Panc1 (cell line): ENCODE data around the gene PNN. TPM values are rescaled to one million over a fixed set of nuclear protein-coding genes. Genes with fewer than 3 reads are reported as not detected.

Source experiments
- ATAC-seq: fragments of 200-7000 bp; cut with Tn5 transposase; 2 replicates; pipeline ENCODE4 v1.9.1; 2020; ENCODE audit warnings: mild to moderate bottlenecking, moderate library complexity
- BruUV-seq: library from RNA; stranded (reverse); fragments of 400-500 nt; replicated peaks from 2 replicates; lab custom pipeline; 2021; lab: Mats Ljungman, UMichigan
- CTCF ChIA-PET: fragments of 300-600 bp; sonication (Branson Sonifier 250); formaldehyde crosslinking; loops from one replicate; lab custom pipeline; 2022; ENCODE audit warnings: antibody characterized with exemption; lab: Charles Lee
- POLR2A ChIA-PET: fragments of 300-600 bp; sonication (Branson Sonifier 250); formaldehyde crosslinking; loops from one replicate; lab custom pipeline; 2022; ENCODE audit warnings: antibody characterized with exemption; lab: Charles Lee
- DNase-seq: peaks from one replicate; pipeline ENCODE4 v3.0.0-alpha.2; 2010; ENCODE audit warnings: low read depth, low spot score
- H3K27ac ChIP-seq: 2 replicates; pipeline ENCODE4 v1.5.1; 2011; ENCODE audit warnings: mild to moderate bottlenecking, low read length, inconsistent platforms
- H3K27me3 ChIP-seq: fragments of 200-500 bp; sonication (Bioruptor generic); 2 replicates; pipeline ENCODE4 v1.6.0; 2014; ENCODE audit warnings: low read length, inconsistent platforms; ENCODE audit not compliant: control insufficient read depth, insufficient read depth
- H3K36me3 ChIP-seq: fragments of 200-500 bp; sonication (Bioruptor generic); 2 replicates; pipeline ENCODE4 v1.5.1; 2014; ENCODE audit warnings: inconsistent platforms, mild to moderate bottlenecking, low read length, moderate library complexity; ENCODE audit not compliant: control insufficient read depth, insufficient read depth
- H3K4me1 ChIP-seq: 2 replicates; pipeline ENCODE4 v1.5.1; 2011; ENCODE audit warnings: inconsistent platforms, mild to moderate bottlenecking, low read length, moderate library complexity; ENCODE audit not compliant: control insufficient read depth, insufficient read depth
- H3K4me3 ChIP-seq, 2 experiments: 2 replicates each; pipeline ENCODE4 v1.5.1; 2011 to 2012; ENCODE audit warnings: low read depth in 2 of 2, low read length in 2 of 2, mild to moderate bottlenecking in 2 of 2, inconsistent platforms in 1 of 2, moderate library complexity in 1 of 2
- H3K9me3 ChIP-seq: fragments of 200-500 bp; sonication (Bioruptor generic); 2 replicates; pipeline ENCODE4 v1.5.1; 2014; ENCODE audit warnings: low read depth, mild to moderate bottlenecking, inconsistent platforms, low read length, moderate library complexity; ENCODE audit not compliant: control insufficient read depth, insufficient read depth
- POLR2AphosphoS5 ChIP-seq: IDR thresholded peaks from 2 replicates; pipeline ENCODE4 v1.6.1; 2012; ENCODE audit warnings: mild to moderate bottlenecking, low read depth, low read length, moderate library complexity
- SIN3A ChIP-seq: IDR thresholded peaks from 2 replicates; pipeline ENCODE4 v1.6.1; 2012; ENCODE audit warnings: low read depth, mild to moderate bottlenecking, low read length, moderate library complexity, borderline replicate concordance; ENCODE audit not compliant: insufficient read depth
- TCF7L2 ChIP-seq: IDR thresholded peaks from 2 replicates; pipeline ENCODE4 v1.6.1; 2011; ENCODE audit warnings: mild to moderate bottlenecking, low read depth, low read length, inconsistent platforms
- in situ Hi-C: cut with HindIII; loops from 2 replicates; pipeline ENCODE4 v1.10.0; 2016; ENCODE audit warnings: low sequenced_read_pairs, low pct_unique_long_range_greater_than_20kb
- intact Hi-C: fragments of 100-400 bp; cut with micrococcal nuclease; formaldehyde crosslinking; loops from one replicate; pipeline ENCODE4 v1.10.0; 2022; ENCODE audit not compliant: unreplicated experiment
- total RNA-seq: library from RNA; stranded (reverse); gene quantifications from one replicate; pipeline ENCODE4 v1.2.1, GENCODE V29; 2021; ENCODE audit not compliant: unreplicated experiment
- TF ChIP-seq, protein P1 (sequence below): fragments of 450-650 bp; IDR thresholded peaks from 2 replicates; pipeline ENCODE4 v1.5.1; 2017; ENCODE audit warnings: mild to moderate bottlenecking
- TF ChIP-seq, protein P2 (sequence below), 2 experiments: IDR thresholded peaks; 2 replicates each; pipeline ENCODE4 v1.6.1; 2011 to 2012; ENCODE audit warnings: low read depth in 2 of 2, control low read depth in 1 of 2, low read length in 1 of 2, mild to moderate bottlenecking in 1 of 2, moderate library complexity in 1 of 2; ENCODE audit not compliant: insufficient read depth in 1 of 2

PNN gene
- total RNA-seq, 1 experiment from 2014 or later, result 55.4 TPM

DNA sequence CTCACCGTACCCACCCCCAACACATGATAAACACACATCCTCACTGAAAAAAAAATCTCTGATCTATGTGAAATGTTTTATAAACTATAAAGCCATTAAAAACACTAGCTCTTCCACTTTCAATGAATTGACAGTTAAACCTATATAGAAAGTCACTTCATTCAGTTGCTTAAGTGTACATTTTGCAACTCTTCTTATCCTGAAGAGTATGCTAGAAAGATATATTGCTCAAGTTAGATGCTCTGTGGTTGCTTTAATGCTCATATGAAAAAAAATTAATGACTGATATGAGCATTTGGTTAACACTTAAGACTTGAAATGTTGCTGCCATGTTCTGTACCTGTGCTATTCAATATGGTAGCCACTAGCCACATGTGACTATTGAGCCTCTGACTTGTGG, 37.6 kb downstream of the PNN start:
- H3K9me3 ChIP-seq, result no peaks in the 10 kb centered on the region
- no peak overlapping the region for H3K27ac ChIP-seq
- H3K4me1 ChIP-seq, result peaks cover 2% of the 10 kb centered on the region; the same call in 1 of the 2 replicates
- no peaks in the 10 kb centered on the region for H3K27me3 ChIP-seq
- ChIA-PET POLR2A (no interaction called here), CTCF (interaction anchor here (0.5 kb wide), 2 partner anchors 109 to 164 kb away, joined by 3 to 15 read pairs; no protein-coding TSS in a partner anchor)
- ATAC-seq (no peak), DNase-seq (no peak)
- intact Hi-C loops, result no loop called here
- BruUV-seq, result no TSS peak
- TF ChIP-seq SIN3A, result no peak
- TF ChIP-seq, protein P1, sequence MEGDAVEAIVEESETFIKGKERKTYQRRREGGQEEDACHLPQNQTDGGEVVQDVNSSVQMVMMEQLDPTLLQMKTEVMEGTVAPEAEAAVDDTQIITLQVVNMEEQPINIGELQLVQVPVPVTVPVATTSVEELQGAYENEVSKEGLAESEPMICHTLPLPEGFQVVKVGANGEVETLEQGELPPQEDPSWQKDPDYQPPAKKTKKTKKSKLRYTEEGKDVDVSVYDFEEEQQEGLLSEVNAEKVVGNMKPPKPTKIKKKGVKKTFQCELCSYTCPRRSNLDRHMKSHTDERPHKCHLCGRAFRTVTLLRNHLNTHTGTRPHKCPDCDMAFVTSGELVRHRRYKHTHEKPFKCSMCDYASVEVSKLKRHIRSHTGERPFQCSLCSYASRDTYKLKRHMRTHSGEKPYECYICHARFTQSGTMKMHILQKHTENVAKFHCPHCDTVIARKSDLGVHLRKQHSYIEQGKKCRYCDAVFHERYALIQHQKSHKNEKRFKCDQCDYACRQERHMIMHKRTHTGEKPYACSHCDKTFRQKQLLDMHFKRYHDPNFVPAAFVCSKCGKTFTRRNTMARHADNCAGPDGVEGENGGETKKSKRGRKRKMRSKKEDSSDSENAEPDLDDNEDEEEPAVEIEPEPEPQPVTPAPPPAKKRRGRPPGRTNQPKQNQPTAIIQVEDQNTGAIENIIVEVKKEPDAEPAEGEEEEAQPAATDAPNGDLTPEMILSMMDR, result no peak
- TF ChIP-seq, protein P2, sequence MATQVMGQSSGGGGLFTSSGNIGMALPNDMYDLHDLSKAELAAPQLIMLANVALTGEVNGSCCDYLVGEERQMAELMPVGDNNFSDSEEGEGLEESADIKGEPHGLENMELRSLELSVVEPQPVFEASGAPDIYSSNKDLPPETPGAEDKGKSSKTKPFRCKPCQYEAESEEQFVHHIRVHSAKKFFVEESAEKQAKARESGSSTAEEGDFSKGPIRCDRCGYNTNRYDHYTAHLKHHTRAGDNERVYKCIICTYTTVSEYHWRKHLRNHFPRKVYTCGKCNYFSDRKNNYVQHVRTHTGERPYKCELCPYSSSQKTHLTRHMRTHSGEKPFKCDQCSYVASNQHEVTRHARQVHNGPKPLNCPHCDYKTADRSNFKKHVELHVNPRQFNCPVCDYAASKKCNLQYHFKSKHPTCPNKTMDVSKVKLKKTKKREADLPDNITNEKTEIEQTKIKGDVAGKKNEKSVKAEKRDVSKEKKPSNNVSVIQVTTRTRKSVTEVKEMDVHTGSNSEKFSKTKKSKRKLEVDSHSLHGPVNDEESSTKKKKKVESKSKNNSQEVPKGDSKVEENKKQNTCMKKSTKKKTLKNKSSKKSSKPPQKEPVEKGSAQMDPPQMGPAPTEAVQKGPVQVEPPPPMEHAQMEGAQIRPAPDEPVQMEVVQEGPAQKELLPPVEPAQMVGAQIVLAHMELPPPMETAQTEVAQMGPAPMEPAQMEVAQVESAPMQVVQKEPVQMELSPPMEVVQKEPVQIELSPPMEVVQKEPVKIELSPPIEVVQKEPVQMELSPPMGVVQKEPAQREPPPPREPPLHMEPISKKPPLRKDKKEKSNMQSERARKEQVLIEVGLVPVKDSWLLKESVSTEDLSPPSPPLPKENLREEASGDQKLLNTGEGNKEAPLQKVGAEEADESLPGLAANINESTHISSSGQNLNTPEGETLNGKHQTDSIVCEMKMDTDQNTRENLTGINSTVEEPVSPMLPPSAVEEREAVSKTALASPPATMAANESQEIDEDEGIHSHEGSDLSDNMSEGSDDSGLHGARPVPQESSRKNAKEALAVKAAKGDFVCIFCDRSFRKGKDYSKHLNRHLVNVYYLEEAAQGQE (IDR thresholded peaks at IDR 0.05; ENCODE audit: insufficient read depth in 1 of 2, low read depth in 2 of 2, low read length in 1 of 2), result no peak
- no peak overlapping the region for H3K4me3 ChIP-seq
- in situ Hi-C loops, result no loop called here
- H3K36me3 ChIP-seq, result no peaks in the 10 kb centered on the region

DNA sequence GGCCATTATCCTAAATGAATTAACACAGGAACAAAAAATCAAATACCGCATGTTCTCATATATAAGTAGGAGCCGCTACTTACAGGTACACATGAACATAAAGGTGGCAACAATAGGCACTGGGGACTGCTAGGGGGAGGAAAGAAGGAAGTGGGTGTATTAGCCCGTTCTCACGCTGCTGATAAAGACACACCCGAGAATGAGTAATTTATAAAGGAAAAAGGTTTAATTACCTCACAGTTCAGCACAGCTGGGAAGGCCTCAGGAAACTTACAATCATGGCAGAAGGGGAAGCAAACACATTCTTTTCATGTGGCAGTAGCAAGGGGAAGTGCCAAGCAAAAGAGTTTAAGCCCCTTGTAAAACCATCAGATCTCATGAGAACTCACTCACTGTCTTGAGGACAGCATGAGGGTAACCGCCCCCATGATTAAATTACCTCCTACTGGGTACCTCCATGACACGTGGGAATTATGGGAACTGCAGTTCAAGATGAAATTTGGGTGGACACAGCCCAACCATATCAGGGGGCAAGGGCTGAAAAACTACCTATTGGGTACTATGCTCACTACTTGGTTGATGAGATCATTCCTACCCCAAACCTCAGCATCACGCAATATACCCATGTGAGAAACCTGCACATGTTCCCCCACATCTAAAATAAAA, 42.3 kb downstream of the PNN start:
- H3K9me3 ChIP-seq, result no peaks in the 10 kb centered on the region
- in situ Hi-C loops (no loop called here), intact Hi-C loops (no loop called here)
- TF ChIP-seq, protein P1, result no peak
- TF ChIP-seq SIN3A, result no peak
- no peak for TF ChIP-seq POLR2AphosphoS5
- TF ChIP-seq, protein P2 (IDR thresholded peaks at IDR 0.05; ENCODE audit: insufficient read depth in 1 of 2, low read depth in 2 of 2, low read length in 1 of 2), result no peak
- no peak for TF ChIP-seq TCF7L2
- peaks cover 5% of the 10 kb centered on the region; the same call in 1 of the 2 replicates for H3K4me1 ChIP-seq
- no peaks in the 10 kb centered on the region for H3K36me3 ChIP-seq
- ChIA-PET POLR2A (no interaction called here), CTCF (no interaction called here)
- no peak for DNase-seq
- ATAC-seq, result no peak
- no peaks in the 10 kb centered on the region for H3K27me3 ChIP-seq
- no peak overlapping the region for H3K4me3 ChIP-seq
- no TSS peak for BruUV-seq
- H3K27ac ChIP-seq, result peak overlapping the region; percentile 73
